Measurements from ENCODE around the gene MRPL37.

Gene MRPL37

GRCh38 chr1:54176621-54177327 is 23.2 kb upstream of the MRPL37 start:
- ChIA-PET POLR2A (no interaction called here), CTCF (no interaction called here)
- H3K9me3 ChIP-seq (ENCODE audit: control insufficient read depth, insufficient read depth, low read depth, low read length): no peaks in the 10 kb centered on the region
- no peak for TF ChIP-seq ZNF621 (tag by site-specific recombination; IDR thresholded peaks at IDR 0.05)
- TF ChIP-seq ZIC2 (tag by site-specific recombination; IDR thresholded peaks at IDR 0.05): peak; percentile 100
- TF ChIP-seq ZNF19 (tag by site-specific recombination; IDR thresholded peaks at IDR 0.05; ENCODE audit: low read depth): no peak
- TF ChIP-seq, protein P1, sequence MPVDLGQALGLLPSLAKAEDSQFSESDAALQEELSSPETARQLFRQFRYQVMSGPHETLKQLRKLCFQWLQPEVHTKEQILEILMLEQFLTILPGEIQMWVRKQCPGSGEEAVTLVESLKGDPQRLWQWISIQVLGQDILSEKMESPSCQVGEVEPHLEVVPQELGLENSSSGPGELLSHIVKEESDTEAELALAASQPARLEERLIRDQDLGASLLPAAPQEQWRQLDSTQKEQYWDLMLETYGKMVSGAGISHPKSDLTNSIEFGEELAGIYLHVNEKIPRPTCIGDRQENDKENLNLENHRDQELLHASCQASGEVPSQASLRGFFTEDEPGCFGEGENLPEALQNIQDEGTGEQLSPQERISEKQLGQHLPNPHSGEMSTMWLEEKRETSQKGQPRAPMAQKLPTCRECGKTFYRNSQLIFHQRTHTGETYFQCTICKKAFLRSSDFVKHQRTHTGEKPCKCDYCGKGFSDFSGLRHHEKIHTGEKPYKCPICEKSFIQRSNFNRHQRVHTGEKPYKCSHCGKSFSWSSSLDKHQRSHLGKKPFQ (tag by site-specific recombination; IDR thresholded peaks at IDR 0.05): no peak
- TF ChIP-seq GLIS1 (tag by site-specific recombination; IDR thresholded peaks at IDR 0.05): peak; percentile 28; the same call in 1 of the 2 replicates
- no peak for TF ChIP-seq SETDB1 (IDR thresholded peaks at IDR 0.05; ENCODE audit: insufficient read length, low read length)
- no peak for TF ChIP-seq ZNF302 (tag by site-specific recombination; IDR thresholded peaks at IDR 0.05; ENCODE audit: low read depth)
- H3K4me3 ChIP-seq (ENCODE audit: low read depth, low read length): no peak overlapping the region
- no peaks in the 10 kb centered on the region for H3K4me1 ChIP-seq (ENCODE audit: control insufficient read depth, insufficient read depth, low read length)
- peaks cover 0 to 52% of the 10 kb centered on the region in 2 experiments; a peak in 1 of 3 replicates for H3K36me3 ChIP-seq (ENCODE audit: control insufficient read depth in 2 of 2, insufficient read depth in 1 of 2, low read length in 2 of 2)
- no peak overlapping the region for H3K27ac ChIP-seq (ENCODE audit: extremely low read depth, low read depth, low read length)

GRCh38 chr1:54177726-54178125 is 22.2 kb upstream of the MRPL37 start:
- TF ChIP-seq ZNF548 (tag by site-specific recombination; IDR thresholded peaks at IDR 0.05) (no peak), REPIN1 (tag by site-specific recombination; IDR thresholded peaks at IDR 0.05; ENCODE audit: low read depth) (no peak)

GRCh38 chr1:54178296-54179070 is 21.5 kb upstream of the MRPL37 start:
- Histone ChIP-seq H3K9me3 (ENCODE audit: control insufficient read depth, insufficient read depth, low read depth, low read length) (no peaks in the 10 kb centered on the region), H3K4me3 (ENCODE audit: low read depth, low read length) (no peak overlapping the region), H3K27ac (ENCODE audit: extremely low read depth, low read depth, low read length) (no peak overlapping the region), H3K4me1 (ENCODE audit: control insufficient read depth, insufficient read depth, low read length) (no peaks in the 10 kb centered on the region), H3K36me3 (ENCODE audit: control insufficient read depth in 2 of 2, insufficient read depth in 1 of 2, low read length in 2 of 2) (peaks cover 0 to 56% of the 10 kb centered on the region in 2 experiments; a peak in 1 of 3 replicates)
- TF ChIP-seq, protein P2, sequence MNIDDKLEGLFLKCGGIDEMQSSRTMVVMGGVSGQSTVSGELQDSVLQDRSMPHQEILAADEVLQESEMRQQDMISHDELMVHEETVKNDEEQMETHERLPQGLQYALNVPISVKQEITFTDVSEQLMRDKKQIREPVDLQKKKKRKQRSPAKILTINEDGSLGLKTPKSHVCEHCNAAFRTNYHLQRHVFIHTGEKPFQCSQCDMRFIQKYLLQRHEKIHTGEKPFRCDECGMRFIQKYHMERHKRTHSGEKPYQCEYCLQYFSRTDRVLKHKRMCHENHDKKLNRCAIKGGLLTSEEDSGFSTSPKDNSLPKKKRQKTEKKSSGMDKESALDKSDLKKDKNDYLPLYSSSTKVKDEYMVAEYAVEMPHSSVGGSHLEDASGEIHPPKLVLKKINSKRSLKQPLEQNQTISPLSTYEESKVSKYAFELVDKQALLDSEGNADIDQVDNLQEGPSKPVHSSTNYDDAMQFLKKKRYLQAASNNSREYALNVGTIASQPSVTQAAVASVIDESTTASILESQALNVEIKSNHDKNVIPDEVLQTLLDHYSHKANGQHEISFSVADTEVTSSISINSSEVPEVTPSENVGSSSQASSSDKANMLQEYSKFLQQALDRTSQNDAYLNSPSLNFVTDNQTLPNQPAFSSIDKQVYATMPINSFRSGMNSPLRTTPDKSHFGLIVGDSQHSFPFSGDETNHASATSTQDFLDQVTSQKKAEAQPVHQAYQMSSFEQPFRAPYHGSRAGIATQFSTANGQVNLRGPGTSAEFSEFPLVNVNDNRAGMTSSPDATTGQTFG (tag by site-specific recombination; IDR thresholded peaks at IDR 0.05; ENCODE audit: borderline replicate concordance): no peak
- TF ChIP-seq ZNF664 (tag by site-specific recombination; IDR thresholded peaks at IDR 0.05): no peak
- TF ChIP-seq ZNF37A (tag by site-specific recombination; IDR thresholded peaks at IDR 0.05): no peak
- no peak for TF ChIP-seq ZNF121 (tag by site-specific recombination; IDR thresholded peaks at IDR 0.05)
- TF ChIP-seq ZIC2 (tag by site-specific recombination; IDR thresholded peaks at IDR 0.05): no peak
- no peak for TF ChIP-seq ZBTB17 (tag by site-specific recombination; IDR thresholded peaks at IDR 0.05)
- TF ChIP-seq ZNF266 (tag by site-specific recombination; IDR thresholded peaks at IDR 0.05; ENCODE audit: low read depth): no peak
- TF ChIP-seq SCRT2 (tag by site-specific recombination; IDR thresholded peaks at IDR 0.05): no peak
- no peak for TF ChIP-seq ZNF654 (tag by site-specific recombination; IDR thresholded peaks at IDR 0.05; ENCODE audit: low read depth)
- no peak for TF ChIP-seq ZNF169 (tag by site-specific recombination; IDR thresholded peaks at IDR 0.05)
- CTCF ChIA-PET: interaction anchor here (0.9 kb wide), 1 partner anchor 19 kb away, joined by 4 read pairs; no protein-coding TSS in a partner anchor
- POLR2A ChIA-PET: no interaction called here

More at GRCh38 chr1:54177726-54178125, 22.2 kb upstream of the MRPL37 start:
- H3K4me3 ChIP-seq (ENCODE audit: low read depth, low read length): no peak overlapping the region
- H3K27ac ChIP-seq (ENCODE audit: extremely low read depth, low read depth, low read length): no peak overlapping the region
- H3K4me1 ChIP-seq (ENCODE audit: control insufficient read depth, insufficient read depth, low read length): no peaks in the 10 kb centered on the region
- POLR2A ChIA-PET: no interaction called here
- peaks cover 0 to 56% of the 10 kb centered on the region in 2 experiments; a peak in 1 of 3 replicates for H3K36me3 ChIP-seq (ENCODE audit: control insufficient read depth in 2 of 2, insufficient read depth in 1 of 2, low read length in 2 of 2)
- no peaks in the 10 kb centered on the region for H3K9me3 ChIP-seq (ENCODE audit: control insufficient read depth, insufficient read depth, low read depth, low read length)
- CTCF ChIA-PET: no interaction called here

Measured in HEK293 (cell line).